Measurements from ENCODE around the gene PPM1L. TPM values are rescaled to one million over a fixed set of nuclear protein-coding genes. Genes with fewer than 3 reads are reported as not detected.

The PPM1L gene
- total and polyA plus RNA-seq, 2 donors (not counting 1 experiment from before 2014, with no cell fraction given), result 1.1 to 12.0 TPM

DNA sequence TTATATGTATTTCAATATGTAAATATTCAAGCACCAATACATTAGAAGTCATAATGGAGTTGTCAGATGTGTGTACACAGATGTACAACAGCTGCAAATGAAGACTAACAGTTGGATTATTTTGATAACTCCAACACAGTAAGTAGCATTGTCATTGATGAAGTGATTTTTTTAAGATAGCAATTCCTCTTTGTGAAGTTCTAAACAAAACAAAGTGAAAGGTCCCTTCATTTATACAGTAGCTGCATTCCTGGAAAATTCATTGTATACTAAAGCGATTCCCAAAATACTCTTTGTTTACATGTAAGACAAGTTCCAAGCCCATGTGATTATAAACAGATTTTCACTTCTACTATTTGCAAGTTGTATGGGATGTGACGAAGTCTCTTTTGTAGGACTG is 234.4 kb downstream of the PPM1L start:
- Histone ChIP-seq H3K36me3 (replicated peaks in 1 of 2; ENCODE audit: control extremely low read depth in 1 of 2, control insufficient read depth in 1 of 2, extremely low read depth in 1 of 2, insufficient read depth in 2 of 2, low read length in 1 of 2) (no peaks in the 10 kb centered on the region), H3K4me1 (ENCODE audit: control insufficient read depth in 2 of 2, insufficient read depth in 2 of 2, low read length in 2 of 2) (no peaks in the 10 kb centered on the region), H2AFZ (ENCODE audit: insufficient read depth, low read depth, low read length, poor library complexity, severe bottlenecking) (no peak overlapping the region), H3K79me2 (ENCODE audit: control insufficient read depth, insufficient read depth, low read length) (no peaks in the 10 kb centered on the region), H3K4me3 (ENCODE audit: control extremely low read depth in 1 of 5, extremely low read depth in 1 of 5, insufficient read depth in 1 of 5, low read depth in 2 of 5, low read length in 4 of 5) (no peak overlapping the region), H3K4me2 (replicated peaks; ENCODE audit: low read depth, low read length, poor library complexity, severe bottlenecking) (no peak overlapping the region), H3K27me3 (replicated peaks in 1 of 4; ENCODE audit: control extremely low read depth in 1 of 4, control insufficient read depth in 3 of 4, insufficient read depth in 4 of 4, low read length in 3 of 4) (no peaks in the 10 kb centered on the region), H4K20me1 (ENCODE audit: control insufficient read depth, insufficient read depth, low read length, poor library complexity, severe bottlenecking) (no peaks in the 10 kb centered on the region), H3K9me3 (ENCODE audit: control extremely low read depth in 1 of 3, control insufficient read depth in 2 of 3, insufficient read depth in 1 of 3, low read length in 2 of 3) (no peaks in the 10 kb centered on the region), H3K9ac (ENCODE audit: low read length) (no peak overlapping the region), H3K27ac (ENCODE audit: low read length in 2 of 2) (no peak overlapping the region)
- no peak for DNase-seq
- Mint-ChIP-seq H3K27ac (no peak overlapping the region), H3K4me3 (no peak overlapping the region), H3K9me3 (ENCODE audit: insufficient read depth) (no peaks in the 10 kb centered on the region), H3K27me3 (no peaks in the 10 kb centered on the region), H3K4me1 (no peaks in the 10 kb centered on the region)
- ChIA-PET POLR2A (no interaction called here), CTCF (no interaction called here)
- intact Hi-C loops (cut with micrococcal nuclease), result no loop called here
- no peak for TF ChIP-seq EZH2 (IDR thresholded peaks at IDR 0.05; ENCODE audit: borderline replicate concordance, insufficient read depth, low read depth, low read length, poor library complexity, severe bottlenecking)
- TF ChIP-seq, protein P1, sequence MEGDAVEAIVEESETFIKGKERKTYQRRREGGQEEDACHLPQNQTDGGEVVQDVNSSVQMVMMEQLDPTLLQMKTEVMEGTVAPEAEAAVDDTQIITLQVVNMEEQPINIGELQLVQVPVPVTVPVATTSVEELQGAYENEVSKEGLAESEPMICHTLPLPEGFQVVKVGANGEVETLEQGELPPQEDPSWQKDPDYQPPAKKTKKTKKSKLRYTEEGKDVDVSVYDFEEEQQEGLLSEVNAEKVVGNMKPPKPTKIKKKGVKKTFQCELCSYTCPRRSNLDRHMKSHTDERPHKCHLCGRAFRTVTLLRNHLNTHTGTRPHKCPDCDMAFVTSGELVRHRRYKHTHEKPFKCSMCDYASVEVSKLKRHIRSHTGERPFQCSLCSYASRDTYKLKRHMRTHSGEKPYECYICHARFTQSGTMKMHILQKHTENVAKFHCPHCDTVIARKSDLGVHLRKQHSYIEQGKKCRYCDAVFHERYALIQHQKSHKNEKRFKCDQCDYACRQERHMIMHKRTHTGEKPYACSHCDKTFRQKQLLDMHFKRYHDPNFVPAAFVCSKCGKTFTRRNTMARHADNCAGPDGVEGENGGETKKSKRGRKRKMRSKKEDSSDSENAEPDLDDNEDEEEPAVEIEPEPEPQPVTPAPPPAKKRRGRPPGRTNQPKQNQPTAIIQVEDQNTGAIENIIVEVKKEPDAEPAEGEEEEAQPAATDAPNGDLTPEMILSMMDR (IDR thresholded peaks at IDR 0.05), result no peak
- no CpG with 5 or more reads among the region's 2 CpGs for WGBS (ENCODE audit: insufficient coverage)
- ATAC-seq (ENCODE audit: low read depth), result no peak

DNA sequence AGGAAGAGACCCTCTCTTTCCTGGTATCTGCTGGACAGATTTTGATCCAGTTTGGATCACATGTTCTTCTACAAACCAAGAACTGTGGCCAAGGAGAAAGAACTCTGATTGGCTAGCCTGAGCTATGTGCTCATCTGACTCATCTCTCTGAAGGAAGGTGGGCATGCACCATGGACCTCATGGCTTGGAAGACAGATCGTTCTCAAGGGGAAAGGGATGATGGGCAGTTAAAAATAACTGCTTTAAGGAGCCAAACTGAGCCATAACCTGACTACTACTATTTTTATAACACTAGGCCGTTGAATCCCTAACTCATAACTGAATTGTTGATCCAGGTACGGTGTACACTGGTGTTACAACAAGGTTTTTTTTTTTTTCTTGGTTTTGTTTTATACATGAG is 236.7 kb downstream of the PPM1L start:
- no CpG with 5 or more reads among the region's 3 CpGs for WGBS (ENCODE audit: insufficient coverage)
- Histone ChIP-seq H2AFZ (ENCODE audit: insufficient read depth, low read depth, low read length, poor library complexity, severe bottlenecking) (no peak overlapping the region), H3K36me3 (replicated peaks in 1 of 2; ENCODE audit: control extremely low read depth in 1 of 2, control insufficient read depth in 1 of 2, extremely low read depth in 1 of 2, insufficient read depth in 2 of 2, low read length in 1 of 2) (no peaks in the 10 kb centered on the region), H3K9me3 (ENCODE audit: control extremely low read depth in 1 of 3, control insufficient read depth in 2 of 3, insufficient read depth in 1 of 3, low read length in 2 of 3) (no peaks in the 10 kb centered on the region), H3K4me2 (replicated peaks; ENCODE audit: low read depth, low read length, poor library complexity, severe bottlenecking) (no peak overlapping the region), H3K79me2 (ENCODE audit: control insufficient read depth, insufficient read depth, low read length) (no peaks in the 10 kb centered on the region), H3K4me1 (ENCODE audit: control insufficient read depth in 2 of 2, insufficient read depth in 2 of 2, low read length in 2 of 2) (no peaks in the 10 kb centered on the region), H3K27ac (ENCODE audit: low read length in 2 of 2) (no peak overlapping the region), H3K27me3 (replicated peaks in 1 of 4; ENCODE audit: control extremely low read depth in 1 of 4, control insufficient read depth in 3 of 4, insufficient read depth in 4 of 4, low read length in 3 of 4) (no peaks in the 10 kb centered on the region), H4K20me1 (ENCODE audit: control insufficient read depth, insufficient read depth, low read length, poor library complexity, severe bottlenecking) (no peaks in the 10 kb centered on the region), H3K4me3 (ENCODE audit: control extremely low read depth in 1 of 5, extremely low read depth in 1 of 5, insufficient read depth in 1 of 5, low read depth in 2 of 5, low read length in 4 of 5) (no peak overlapping the region), H3K9ac (ENCODE audit: low read length) (no peak overlapping the region)
- no peaks in the 10 kb centered on the region for H3K4me1 Mint-ChIP-seq
- ATAC-seq (ENCODE audit: low read depth) (no peak), DNase-seq (no peak)
- H3K27me3 Mint-ChIP-seq, result no peaks in the 10 kb centered on the region
- H3K27ac Mint-ChIP-seq, result no peak overlapping the region
- intact Hi-C loops (cut with micrococcal nuclease), result no loop called here
- ChIA-PET POLR2A (no interaction called here), CTCF (no interaction called here)
- TF ChIP-seq, protein P1 (IDR thresholded peaks at IDR 0.05), result no peak
- TF ChIP-seq EZH2 (IDR thresholded peaks at IDR 0.05; ENCODE audit: borderline replicate concordance, insufficient read depth, low read depth, low read length, poor library complexity, severe bottlenecking), result no peak
- no peaks in the 10 kb centered on the region for H3K9me3 Mint-ChIP-seq (ENCODE audit: insufficient read depth)
- H3K4me3 Mint-ChIP-seq, result no peak overlapping the region

Data from B cell (primary cell).